Keratinocyte (primary cell): Measurements from ENCODE around the gene HOXC11. TPM values are rescaled to one million over a fixed set of nuclear protein-coding genes. Genes with fewer than 3 reads are reported as not detected.

Experiments
- DNase-seq: peaks from one replicate; pipeline ENCODE4 v3.0.0-alpha.2; 2011; ENCODE audit warnings: low read depth, missing footprints, low spot score
- FAIRE-seq: peaks from 2 replicates; lab custom pipeline; 2011; peaks lifted over from hg19 to GRCh38; lab: Jason Lieb, UNC
- H2AFZ ChIP-seq: 2 replicates; pipeline ENCODE4 v1.6.0; 2012; ENCODE audit warnings: low read length, control low read depth, inconsistent platforms; ENCODE audit not compliant: control insufficient read depth
- H3K27ac ChIP-seq: 2 replicates; pipeline ENCODE4 v1.5.1; 2011; ENCODE audit warnings: low read length; ENCODE audit not compliant: control insufficient read depth, insufficient read depth
- H3K27me3 ChIP-seq: 3 replicates; pipeline ENCODE4 v1.6.0; 2011; ENCODE audit warnings: low read length; ENCODE audit not compliant: control insufficient read depth, insufficient read depth; ENCODE audit errors: extremely low read depth
- H3K36me3 ChIP-seq, 2 experiments: 2 replicates in 1 of 2; 3 replicates in 1 of 2; pipeline ENCODE4 v1.5.1; 2011; ENCODE audit warnings: low read length in 2 of 2, mild to moderate bottlenecking in 1 of 2; ENCODE audit not compliant: control insufficient read depth in 2 of 2, insufficient read depth in 2 of 2; ENCODE audit errors: extremely low read depth in 1 of 2
- H3K4me1 ChIP-seq: 3 replicates; pipeline ENCODE4 v1.5.1; 2011; ENCODE audit warnings: low read length; ENCODE audit not compliant: control insufficient read depth, insufficient read depth; ENCODE audit errors: extremely low read depth
- H3K4me2 ChIP-seq: 3 replicates; pipeline ENCODE4 v1.6.0; 2011; ENCODE audit warnings: low read depth, low read length; ENCODE audit not compliant: control insufficient read depth, insufficient read depth; ENCODE audit errors: extremely low read depth
- H3K4me3 ChIP-seq, 3 experiments: fragments of 200-600 bp in 1 of 3; sonication (generic) in 1 of 3; 2 replicates in 2 of 3; 3 replicates in 1 of 3; pipeline ENCODE4 v1.5.1; 2011 to 2016; ENCODE audit warnings: low read length in 3 of 3, mild to moderate bottlenecking in 3 of 3, control low read depth in 2 of 3, inconsistent platforms in 1 of 3, low read depth in 1 of 3, mixed read lengths in 1 of 3, mixed run types in 1 of 3, moderate library complexity in 1 of 3; ENCODE audit not compliant: control insufficient read depth in 2 of 3, insufficient read depth in 2 of 3; ENCODE audit errors: extremely low read depth in 1 of 3
- H3K79me2 ChIP-seq: 2 replicates; pipeline ENCODE4 v1.6.0; 2012; ENCODE audit warnings: low read length; ENCODE audit not compliant: control insufficient read depth, insufficient read depth
- H3K9ac ChIP-seq: 3 replicates; pipeline ENCODE4 v1.6.0; 2011; ENCODE audit warnings: low read length; ENCODE audit not compliant: control insufficient read depth, insufficient read depth; ENCODE audit errors: extremely low read depth
- H3K9me1 ChIP-seq: 3 replicates; pipeline ENCODE4 v1.6.0; 2011; ENCODE audit warnings: low read length; ENCODE audit not compliant: control insufficient read depth, insufficient read depth; ENCODE audit errors: extremely low read depth
- H3K9me3 ChIP-seq: 2 replicates; pipeline ENCODE4 v1.5.1; 2012; ENCODE audit warnings: low read depth, low read length; ENCODE audit not compliant: control insufficient read depth
- H4K20me1 ChIP-seq: 3 replicates; pipeline ENCODE4 v1.6.0; 2011; ENCODE audit warnings: low read length; ENCODE audit not compliant: control insufficient read depth, insufficient read depth; ENCODE audit errors: extremely low read depth
- EZH2 ChIP-seq: IDR thresholded peaks from one replicate; pipeline ENCODE4 v1.6.1; 2012; ENCODE audit warnings: inconsistent platforms, mild to moderate bottlenecking, low read length, moderate library complexity
- dilution Hi-C: fragments of 300-500 bp; cut with MboI; formaldehyde crosslinking; loops from one replicate; pipeline ENCODE4 v1.7.0; 2020; ENCODE audit warnings: low sequenced_read_pairs; ENCODE audit not compliant: extremely low pct_ligation_motif_present
- polyA plus RNA-seq, 5 experiments: library from polyadenylated mRNA; depleted of rRNA in 3 of 5; stranded (reverse) in 3 of 5; stranded (forward) in 1 of 5; unstranded in 1 of 5; fragments of >200 nt; gene quantifications; 1 replicate in 1 of 5; 2 replicates in 3 of 5; 3 replicates in 1 of 5; pipeline versions ENCODE4 v1.2.1 to v1.2.3, GENCODE V29; 2011 to 2012; ENCODE audit warnings: missing spikeins in 2 of 5, low read depth in 1 of 5, low replicate concordance in 1 of 5
- TF ChIP-seq, protein P1 (sequence below), 3 experiments: IDR thresholded peaks in 1 of 3; conservative IDR thresholded peaks in 1 of 3; optimal IDR thresholded peaks in 1 of 3; 2 replicates in 2 of 3; 3 replicates in 1 of 3; pipeline versions ENCODE3 to v1.5.1; 2011; ENCODE audit warnings: low read length in 3 of 3, mild to moderate bottlenecking in 3 of 3, moderate library complexity in 2 of 3, control low read depth in 1 of 3, inconsistent platforms in 1 of 3; ENCODE audit not compliant: insufficient read depth in 2 of 3; ENCODE audit errors: extremely low read depth in 1 of 3

Gene HOXC11
- polyA plus RNA-seq, 1 donor (not counting 4 experiments of a cell fraction or from before 2014, with no cell fraction given): 1.6 TPM

DNA sequence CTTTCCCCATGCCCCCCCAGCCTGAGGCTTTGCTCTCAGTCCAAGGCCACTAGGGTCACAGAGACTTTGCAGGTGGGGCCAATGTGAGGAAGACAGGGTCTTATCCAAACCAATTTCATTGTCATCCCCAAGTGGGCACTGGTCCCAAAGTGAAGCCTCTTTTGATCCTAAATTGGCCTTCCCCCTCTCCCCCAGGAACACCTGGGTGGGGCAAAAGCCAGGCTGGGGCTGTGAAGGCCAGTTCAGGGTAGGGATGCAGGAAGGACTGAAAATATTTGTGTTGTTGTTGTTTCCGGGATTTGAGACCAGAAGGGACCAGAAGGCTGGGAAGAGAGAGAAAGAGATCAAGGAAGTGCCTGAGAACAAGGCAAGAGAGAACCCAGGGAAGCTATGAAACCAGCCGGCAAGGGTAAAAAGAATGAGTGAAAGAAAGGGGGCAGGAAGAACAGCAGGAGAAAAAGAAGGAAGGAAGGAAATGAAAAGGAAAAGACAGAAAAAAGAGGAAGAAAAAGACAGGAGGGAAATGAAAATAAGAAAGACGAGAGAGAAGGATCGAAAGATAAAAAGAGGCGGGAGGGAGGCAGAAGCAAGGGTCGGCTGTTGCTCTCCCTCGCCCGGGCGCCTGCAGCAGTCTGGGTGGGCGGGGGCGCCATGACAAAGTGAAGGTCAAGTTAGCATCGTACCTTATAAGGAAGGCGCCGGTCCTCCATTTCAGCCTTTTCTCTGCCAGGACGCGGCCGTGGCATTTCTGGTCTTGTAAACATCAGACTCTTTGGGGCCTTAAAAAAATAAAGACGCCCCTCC, 7.4 kb upstream of the HOXC11 start:
- Histone ChIP-seq H2AFZ (no peak overlapping the region), H3K4me1 (peaks cover 3% of the 10 kb centered on the region), H4K20me1 (no peaks in the 10 kb centered on the region), H3K36me3 (peaks cover 0 to 2% of the 10 kb centered on the region in 2 experiments), H3K9ac (no peak overlapping the region), H3K4me3 (no peak overlapping the region), H3K9me1 (no peaks in the 10 kb centered on the region), H3K9me3 (no peaks in the 10 kb centered on the region), H3K79me2 (no peaks in the 10 kb centered on the region), H3K4me2 (no peak overlapping the region), H3K27ac (no peak overlapping the region), H3K27me3 (peaks cover 12% of the 10 kb centered on the region)
- DNase-seq: no peak
- TF ChIP-seq, protein P1, sequence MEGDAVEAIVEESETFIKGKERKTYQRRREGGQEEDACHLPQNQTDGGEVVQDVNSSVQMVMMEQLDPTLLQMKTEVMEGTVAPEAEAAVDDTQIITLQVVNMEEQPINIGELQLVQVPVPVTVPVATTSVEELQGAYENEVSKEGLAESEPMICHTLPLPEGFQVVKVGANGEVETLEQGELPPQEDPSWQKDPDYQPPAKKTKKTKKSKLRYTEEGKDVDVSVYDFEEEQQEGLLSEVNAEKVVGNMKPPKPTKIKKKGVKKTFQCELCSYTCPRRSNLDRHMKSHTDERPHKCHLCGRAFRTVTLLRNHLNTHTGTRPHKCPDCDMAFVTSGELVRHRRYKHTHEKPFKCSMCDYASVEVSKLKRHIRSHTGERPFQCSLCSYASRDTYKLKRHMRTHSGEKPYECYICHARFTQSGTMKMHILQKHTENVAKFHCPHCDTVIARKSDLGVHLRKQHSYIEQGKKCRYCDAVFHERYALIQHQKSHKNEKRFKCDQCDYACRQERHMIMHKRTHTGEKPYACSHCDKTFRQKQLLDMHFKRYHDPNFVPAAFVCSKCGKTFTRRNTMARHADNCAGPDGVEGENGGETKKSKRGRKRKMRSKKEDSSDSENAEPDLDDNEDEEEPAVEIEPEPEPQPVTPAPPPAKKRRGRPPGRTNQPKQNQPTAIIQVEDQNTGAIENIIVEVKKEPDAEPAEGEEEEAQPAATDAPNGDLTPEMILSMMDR (optimal IDR thresholded peaks at IDR 0.05 in 1 of 3, IDR thresholded peaks at IDR 0.05 in 1 of 3, conservative IDR thresholded peaks at IDR 0.05 in 1 of 3; ENCODE audit: extremely low read depth in 1 of 3, insufficient read depth in 2 of 3, low read length in 3 of 3): no peak
- TF ChIP-seq EZH2: no peak
- FAIRE-seq: no peak
- dilution Hi-C loops: no loop called here

DNA sequence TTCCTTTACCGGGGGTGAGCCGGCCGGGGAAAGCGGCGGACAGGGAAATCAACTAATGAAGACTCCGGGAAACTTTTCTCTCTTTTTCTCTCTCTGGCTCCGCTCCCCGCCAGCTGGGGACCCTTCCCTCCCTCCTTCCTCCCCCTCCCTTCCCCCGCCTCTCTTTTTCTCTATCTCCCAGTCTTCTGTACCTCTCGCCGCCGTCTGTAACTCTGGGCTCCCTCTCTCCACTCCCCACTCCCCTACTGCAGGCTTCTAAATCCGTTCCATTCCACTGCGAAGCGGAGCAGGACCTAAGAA, 6.9 kb upstream of the HOXC11 start:
- no peak overlapping the region for H3K4me2 ChIP-seq
- FAIRE-seq: no peak

More for the DNA sequence above, 6.9 kb upstream of the HOXC11 start:
- H3K9ac ChIP-seq: no peak overlapping the region
- peaks cover 3% of the 10 kb centered on the region for H3K4me1 ChIP-seq
- H3K9me1 ChIP-seq: no peaks in the 10 kb centered on the region
- dilution Hi-C loops: no loop called here
- no peaks in the 10 kb centered on the region for H3K9me3 ChIP-seq
- no peak for DNase-seq
- H2AFZ ChIP-seq: no peak overlapping the region
- H3K4me3 ChIP-seq: no peak overlapping the region
- no peaks in the 10 kb centered on the region for H3K79me2 ChIP-seq
- peaks cover 12% of the 10 kb centered on the region for H3K27me3 ChIP-seq
- peaks cover 0 to 2% of the 10 kb centered on the region in 2 experiments for H3K36me3 ChIP-seq
- H4K20me1 ChIP-seq: no peaks in the 10 kb centered on the region
- H3K27ac ChIP-seq: no peak overlapping the region
- TF ChIP-seq, protein P1 (optimal IDR thresholded peaks at IDR 0.05 in 1 of 3, IDR thresholded peaks at IDR 0.05 in 1 of 3, conservative IDR thresholded peaks at IDR 0.05 in 1 of 3; ENCODE audit: extremely low read depth in 1 of 3, insufficient read depth in 2 of 3, low read length in 3 of 3): no peak
- no peak for TF ChIP-seq EZH2
